GM12873 (cell line): ENCODE results near the gene SPECC1L.
A peak's percentile ranks its signal among the peaks of the same experiment; 100 is the strongest.

ENCODE experiments used
- CTCF ChIP-seq: IDR thresholded peaks from 2 replicates; pipeline ENCODE4 v1.5.1; 2012; ENCODE audit warnings: low read depth, mild to moderate bottlenecking, moderate library complexity, low read length, control low read depth; ENCODE audit not compliant: insufficient read depth; ENCODE audit errors: missing control alignments

The SPECC1L gene

GRCh38 chr22:24247011-24247507, 23.6 kb upstream of the SPECC1L start:
- no peak for TF ChIP-seq CTCF

DNA sequence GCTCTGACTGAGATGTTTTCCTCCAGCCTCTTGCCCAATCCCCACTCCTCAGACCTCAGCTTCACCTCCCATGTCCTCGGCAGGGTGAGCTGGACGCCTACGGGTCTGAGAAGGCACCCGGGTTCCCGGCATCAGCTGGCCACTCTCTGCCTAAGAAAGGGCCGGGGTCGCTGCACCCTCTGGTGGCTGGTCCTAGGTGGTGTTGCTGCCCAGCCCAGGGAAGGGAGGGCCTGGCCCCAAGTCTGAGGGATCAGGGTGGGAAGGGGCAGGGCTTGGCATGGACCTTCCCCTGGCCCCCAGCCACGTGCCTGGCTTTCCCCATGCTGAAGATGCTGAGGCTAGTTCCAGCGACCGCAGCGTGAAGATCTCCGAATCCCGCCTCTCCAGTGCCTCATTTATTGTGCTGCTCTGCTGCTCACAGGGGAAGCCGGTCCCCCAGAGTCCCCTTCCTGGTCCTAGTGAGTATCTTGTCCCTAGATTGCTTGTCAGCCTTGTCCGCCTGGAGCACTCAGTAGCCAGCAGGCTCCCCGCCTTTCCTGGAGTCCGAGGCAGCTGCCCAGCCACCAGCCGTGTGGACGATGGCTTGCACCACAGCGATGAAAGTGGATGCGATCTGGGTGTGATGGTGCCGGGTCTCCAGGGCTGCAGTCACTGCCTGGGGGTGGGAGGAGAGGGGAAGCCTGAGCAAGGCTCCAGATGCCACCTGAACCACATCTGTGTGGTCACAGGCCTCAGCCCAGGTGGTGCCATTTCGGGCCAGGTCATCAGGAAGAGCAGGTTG, 22.9 kb upstream of the SPECC1L start:
- peak; percentile 73 for TF ChIP-seq CTCF

- peak; percentile 39 for TF ChIP-seq CTCF
These were observed 11.2 kb upstream of the SPECC1L start for GRCh38 chr22:24259459-24259858.

- TF ChIP-seq CTCF: no peak
These were observed 4.9 kb upstream of the SPECC1L start for GRCh38 chr22:24265734-24266133.

- TF ChIP-seq CTCF: no peak
These were observed 789 bp downstream of the SPECC1L start for GRCh38 chr22:24271386-24271854.

- no peak for TF ChIP-seq CTCF
These were observed 11.8 kb downstream of the SPECC1L start for GRCh38 chr22:24282401-24282800.

DNA sequence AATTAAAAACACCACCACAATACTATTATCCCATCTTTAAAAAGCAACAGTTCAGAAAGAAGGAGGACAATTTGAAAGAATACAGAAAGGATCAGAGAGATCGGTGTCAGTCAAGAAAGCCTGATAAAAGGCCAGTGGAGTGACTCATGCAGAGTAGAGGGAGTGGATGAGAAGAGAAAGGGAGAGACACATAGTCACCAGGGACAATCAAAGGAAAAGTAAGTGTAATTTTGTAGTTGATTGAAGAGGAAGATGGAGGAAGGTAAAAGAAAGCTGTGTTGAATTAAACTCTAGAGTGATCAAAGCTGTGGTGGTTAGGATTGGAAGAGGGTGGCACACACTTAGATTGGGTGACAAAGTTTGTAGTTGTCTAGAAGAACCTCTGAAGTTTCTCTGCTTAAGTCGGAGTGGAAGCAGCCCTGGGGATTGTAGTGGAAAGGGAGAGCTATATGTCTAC, 14.1 kb downstream of the SPECC1L start:
- no peak for TF ChIP-seq CTCF
